NCI-H2227 treated with DMSO at 0.1 percent for 48 hours (cell line): ENCODE measurements around the gene CTTNBP2.

Source experiments
- DNase-seq: peaks from one replicate; lab custom pipeline; 2025; lab: John Stamatoyannopoulos, UW

The CTTNBP2 gene

GRCh38 chr7:117790251-117790650 lies 83.0 kb downstream of the CTTNBP2 start:
- DNase-seq = no peak

DNA sequence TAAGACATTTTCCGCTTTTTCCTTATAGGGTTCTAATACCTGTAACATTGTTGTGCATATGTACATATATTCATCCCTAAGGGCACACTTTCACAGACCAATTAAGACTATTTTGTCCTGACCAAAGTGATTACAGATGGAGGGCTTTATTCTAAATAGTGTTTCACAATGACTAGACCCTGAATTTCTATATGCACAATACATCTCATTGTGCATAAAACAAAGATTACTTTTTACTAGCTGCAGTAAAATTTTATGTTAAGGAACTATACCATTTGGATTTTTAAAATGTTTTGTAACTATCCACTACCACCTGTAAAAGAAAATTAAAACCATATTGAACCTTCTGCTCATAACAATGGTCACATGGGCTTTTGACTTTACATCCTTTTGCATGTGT lies 87.8 kb downstream of the CTTNBP2 start:
- no peak for DNase-seq

DNA sequence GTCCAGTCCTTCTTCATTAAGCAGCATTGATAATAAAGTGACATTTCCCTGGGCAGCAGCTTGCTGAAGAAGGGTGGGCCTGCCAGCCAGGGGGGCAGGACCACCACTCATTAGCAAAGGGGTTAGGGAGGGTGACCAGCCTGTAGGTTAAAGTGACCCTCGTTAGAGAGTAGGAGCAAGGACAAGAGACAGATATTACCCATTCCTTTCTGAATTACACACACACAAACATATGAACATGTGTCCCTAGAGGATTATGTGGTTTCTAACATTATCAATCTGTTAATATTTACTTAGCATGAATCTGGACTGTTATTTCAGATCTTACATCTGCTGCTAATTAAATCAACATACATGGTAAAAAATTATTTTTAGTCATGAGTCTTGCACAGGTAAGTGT lies 88.9 kb downstream of the CTTNBP2 start:
- no peak for DNase-seq

DNA sequence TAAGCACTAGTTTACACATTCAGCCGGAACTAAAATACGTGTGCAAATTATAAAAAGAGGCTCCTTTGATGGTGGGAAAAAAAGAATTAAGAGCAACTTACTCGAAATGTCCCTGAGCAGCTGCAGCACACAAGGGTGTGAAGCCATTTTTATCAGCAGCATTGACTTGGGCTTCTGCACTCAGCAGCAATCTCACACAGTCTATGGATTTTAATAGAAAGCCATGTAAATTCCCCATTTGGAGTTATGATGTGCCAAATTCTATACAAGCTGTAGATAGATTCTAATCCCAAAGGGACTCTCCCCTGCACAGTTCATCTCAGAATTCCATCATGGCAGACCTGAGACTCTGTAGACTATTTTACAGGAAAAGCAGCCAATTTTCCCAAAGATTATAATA lies 90.5 kb downstream of the CTTNBP2 start:
- no peak for DNase-seq

GRCh38 chr7:117781707-117782106 lies 91.5 kb downstream of the CTTNBP2 start:
- DNase-seq = no peak

GRCh38 chr7:117780832-117781231 lies 92.4 kb downstream of the CTTNBP2 start:
- no peak for DNase-seq

- no peak for DNase-seq
These were observed 95.7 kb downstream of the CTTNBP2 start for GRCh38 chr7:117777335-117778142.

DNA sequence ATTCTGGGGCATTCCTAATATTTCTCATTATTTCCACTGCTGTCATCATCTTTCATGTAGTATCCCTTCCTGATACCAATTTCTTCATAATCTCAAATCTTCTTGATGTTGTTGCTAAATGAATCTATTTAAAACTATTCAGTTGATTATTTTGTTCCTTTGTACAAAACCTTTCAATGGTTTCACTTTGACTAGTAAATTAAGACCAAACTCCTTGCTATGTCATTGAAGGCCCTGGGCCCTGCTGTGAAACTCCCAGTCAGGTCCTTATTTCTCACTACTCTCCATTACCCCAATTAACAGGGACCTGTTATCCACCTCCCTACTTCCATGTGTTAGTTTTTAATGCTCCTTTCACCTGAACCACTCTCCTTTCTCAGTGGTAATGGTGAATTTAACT lies 97.0 kb downstream of the CTTNBP2 start:
- DNase-seq = no peak

- DNase-seq = no peak
These were observed 97.4 kb downstream of the CTTNBP2 start for GRCh38 chr7:117775801-117776200.

- no peak for DNase-seq
These were observed 98.3 kb downstream of the CTTNBP2 start for GRCh38 chr7:117774943-117775342.

GRCh38 chr7:117772421-117772820 lies 100.8 kb downstream of the CTTNBP2 start:
- no peak for DNase-seq

DNA sequence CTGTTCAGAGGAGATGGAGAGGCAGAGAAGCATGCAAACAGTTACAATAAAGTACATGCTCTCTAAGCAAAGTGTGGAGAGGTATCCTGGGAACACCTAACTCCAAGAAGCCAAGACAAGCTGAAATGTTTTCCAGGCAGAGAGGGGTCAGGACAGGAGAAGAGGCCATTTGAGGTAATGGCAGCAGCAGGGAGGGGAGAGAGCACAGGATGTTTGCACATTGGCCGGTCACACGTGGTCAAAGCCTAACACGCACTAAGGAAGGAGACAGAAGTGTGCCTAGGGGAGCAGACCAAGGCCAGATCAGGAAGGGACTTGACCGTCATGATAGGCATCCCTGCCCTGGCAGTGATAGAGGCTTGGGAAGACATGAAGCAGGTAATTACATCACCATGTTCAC lies 101.5 kb downstream of the CTTNBP2 start:
- no peak for DNase-seq

GRCh38 chr7:117769085-117769484 lies 104.2 kb downstream of the CTTNBP2 start:
- no peak for DNase-seq

DNA sequence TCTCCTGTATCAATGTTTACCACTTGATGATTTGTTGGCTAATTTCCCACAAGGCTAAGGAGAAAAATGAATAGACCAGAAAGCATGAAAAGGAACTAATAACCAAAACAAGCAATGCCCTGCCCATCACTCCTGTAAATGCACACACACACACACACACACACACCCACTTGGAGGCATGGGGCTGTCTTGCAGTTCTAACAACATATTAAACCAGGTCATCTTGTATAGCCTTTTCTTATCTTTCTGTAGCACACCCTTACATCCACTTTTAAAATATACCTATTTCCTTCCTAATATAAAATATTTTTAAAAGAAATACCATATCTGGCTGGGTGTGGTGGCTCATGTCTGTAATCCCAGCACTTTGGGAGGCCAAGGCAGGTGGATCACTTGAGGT lies 105.3 kb downstream of the CTTNBP2 start:
- DNase-seq = no peak

DNA sequence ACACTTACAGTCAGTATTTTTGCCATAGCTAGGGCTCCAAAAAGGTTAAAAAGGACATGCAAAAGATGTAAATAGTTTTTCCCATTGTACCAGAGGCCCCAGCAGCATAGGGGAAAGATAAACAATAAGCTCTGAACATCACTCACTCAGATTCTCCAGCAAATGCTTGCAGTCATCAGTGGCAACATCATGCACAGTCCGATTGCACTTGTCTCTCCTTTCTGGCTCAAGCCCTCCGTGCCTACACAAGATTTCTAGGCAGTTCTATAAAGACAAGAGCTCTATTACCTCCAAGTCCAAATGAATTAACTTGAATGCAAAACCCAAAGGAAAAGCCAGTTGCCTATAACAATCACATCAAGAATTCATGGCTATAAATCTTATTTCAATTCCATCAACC lies 106.3 kb downstream of the CTTNBP2 start:
- DNase-seq = no peak

DNA sequence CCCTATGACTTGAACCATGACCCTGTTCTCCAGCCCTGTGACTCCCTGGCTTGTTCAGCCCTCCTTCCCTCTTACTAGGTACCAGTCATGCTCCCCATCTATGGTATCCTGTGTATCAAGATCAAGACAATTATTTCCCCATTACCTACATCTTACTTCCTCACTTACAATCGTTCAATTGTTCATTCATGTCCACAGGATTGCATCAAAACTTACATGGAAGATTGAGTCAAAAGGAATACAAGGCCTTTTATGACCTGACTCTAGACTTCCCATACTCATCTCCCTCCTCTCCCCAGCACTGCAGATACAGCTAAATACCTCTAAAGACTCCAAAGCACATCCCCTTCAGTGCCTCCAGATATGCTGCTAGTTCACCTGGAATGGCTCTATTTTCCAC lies 109.2 kb downstream of the CTTNBP2 start:
- no peak for DNase-seq

DNA sequence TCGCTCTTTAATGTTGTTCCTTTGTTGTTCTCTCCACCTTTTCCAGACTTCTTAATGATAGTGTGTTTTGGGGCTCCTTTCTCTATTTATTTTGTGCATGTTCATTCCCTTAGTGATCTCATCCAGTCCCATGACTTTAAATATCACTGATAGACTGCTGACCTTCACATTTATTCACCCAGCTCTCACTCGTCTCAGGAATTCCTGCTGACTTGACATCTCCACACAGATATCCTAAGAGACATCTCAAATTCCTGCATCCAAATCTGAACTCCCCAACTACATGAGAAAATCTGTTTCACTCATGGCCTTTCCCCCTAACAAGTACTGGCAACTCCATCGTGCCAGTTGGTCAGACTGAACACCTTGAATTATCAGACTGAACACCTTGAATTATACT lies 111.2 kb downstream of the CTTNBP2 start:
- no peak for DNase-seq

DNA sequence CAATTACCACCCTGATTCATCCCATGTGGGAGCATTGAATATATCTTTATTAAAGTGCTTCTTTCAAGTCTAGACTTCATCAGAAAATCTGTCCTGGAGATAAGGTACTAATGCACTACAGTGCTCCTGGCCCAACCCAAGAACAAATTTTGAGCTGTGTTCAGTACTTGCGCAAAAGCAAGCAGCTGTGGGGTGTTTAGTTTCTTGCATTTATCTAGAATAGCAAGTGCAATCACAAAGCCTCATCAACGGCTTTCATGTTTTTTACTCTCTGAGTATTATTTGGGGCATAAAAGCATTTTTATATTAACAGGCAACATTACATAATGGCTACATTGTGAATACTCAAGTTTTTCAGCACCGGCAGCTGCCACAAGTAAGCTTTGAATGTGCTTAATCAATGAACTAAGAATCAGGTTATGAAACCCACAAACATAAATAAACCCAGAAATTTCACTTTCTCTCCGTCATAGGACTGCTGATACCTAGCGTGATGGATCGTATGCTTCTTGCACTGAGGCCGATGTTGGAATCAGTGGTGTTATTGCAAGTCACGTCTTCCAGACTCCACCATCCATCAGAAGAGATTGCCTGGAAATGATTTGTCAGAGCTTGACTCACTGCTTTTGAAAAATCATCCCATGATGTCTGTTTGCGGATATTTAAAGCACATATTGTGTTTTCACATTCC lies 113.1 kb downstream of the CTTNBP2 start:
- no peak for DNase-seq

- no peak for DNase-seq
These were observed 115.8 kb downstream of the CTTNBP2 start for GRCh38 chr7:117757440-117757839.

GRCh38 chr7:117756586-117757085 lies 116.6 kb downstream of the CTTNBP2 start:
- DNase-seq = no peak

DNA sequence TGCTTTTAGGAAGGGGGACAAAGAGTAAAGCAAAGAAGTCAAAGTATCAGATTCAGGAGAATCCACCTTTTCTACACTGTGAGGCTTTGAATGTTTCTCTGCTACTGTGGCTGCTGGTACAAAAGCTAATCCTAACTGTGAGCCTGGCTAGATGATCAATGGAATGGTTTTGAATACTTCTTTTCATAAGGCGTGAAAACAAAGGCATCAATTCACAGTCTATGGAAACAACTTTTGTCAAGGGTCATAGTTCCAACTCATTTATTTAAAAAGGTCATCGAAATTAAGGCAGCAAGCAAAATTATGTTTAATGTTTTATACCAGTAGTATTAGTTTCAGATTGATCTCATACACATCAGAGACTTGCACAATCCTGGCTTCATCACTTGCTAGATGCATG lies 118.1 kb downstream of the CTTNBP2 start:
- no peak for DNase-seq

DNA sequence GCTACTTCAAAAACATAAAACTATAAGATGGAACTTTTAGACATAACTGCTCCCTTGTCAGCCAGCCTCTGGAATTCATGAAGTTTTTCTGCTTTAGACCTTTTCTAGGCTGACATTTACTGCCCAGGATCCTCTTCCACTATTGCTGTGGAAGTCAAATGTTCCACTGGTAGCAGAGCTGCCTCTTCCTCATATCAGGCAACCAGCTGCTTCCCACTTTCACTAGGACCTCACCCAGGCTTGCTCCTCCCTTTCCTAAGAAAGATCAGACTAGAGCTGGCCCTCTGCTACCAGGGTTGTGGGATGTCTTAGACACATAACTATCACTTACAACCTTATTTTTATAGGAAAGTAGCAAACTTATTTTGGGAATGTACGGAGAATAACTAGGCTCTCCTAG lies 121.5 kb downstream of the CTTNBP2 start:
- no peak for DNase-seq
